Amniotic stem cell (primary cell): ENCODE data around the gene ALOX5.
"Not testable (repeated sequence)": the region's sequence is repeated elsewhere in the genome, so short reads cannot be mapped to it uniquely, and the experiment has no call there.

ENCODE experiments used
- DNase-seq: peaks from one replicate; lab custom pipeline; 2025; lab: John Stamatoyannopoulos, UW

ALOX5 gene

DNA sequence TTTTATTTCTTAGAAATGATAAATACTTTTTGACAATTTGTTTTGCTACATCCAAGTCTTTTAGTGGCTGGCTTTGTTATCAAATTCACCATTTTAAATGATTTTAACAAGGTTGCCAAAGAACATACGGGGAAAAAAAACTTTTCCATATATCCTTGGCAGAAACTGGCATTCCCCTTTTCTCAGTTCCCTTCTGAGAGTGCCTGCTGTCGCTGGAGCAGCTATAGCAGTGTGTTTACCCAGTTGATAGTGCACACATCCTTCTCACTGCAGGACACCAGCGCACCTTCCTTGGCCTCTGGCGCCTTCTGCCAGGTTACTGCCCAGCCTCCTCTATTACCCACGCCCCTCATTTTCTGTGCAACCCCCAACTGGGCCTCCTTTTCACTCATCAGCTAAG lies 94.1 kb downstream of the ALOX5 start:
- no peak for DNase-seq

DNA sequence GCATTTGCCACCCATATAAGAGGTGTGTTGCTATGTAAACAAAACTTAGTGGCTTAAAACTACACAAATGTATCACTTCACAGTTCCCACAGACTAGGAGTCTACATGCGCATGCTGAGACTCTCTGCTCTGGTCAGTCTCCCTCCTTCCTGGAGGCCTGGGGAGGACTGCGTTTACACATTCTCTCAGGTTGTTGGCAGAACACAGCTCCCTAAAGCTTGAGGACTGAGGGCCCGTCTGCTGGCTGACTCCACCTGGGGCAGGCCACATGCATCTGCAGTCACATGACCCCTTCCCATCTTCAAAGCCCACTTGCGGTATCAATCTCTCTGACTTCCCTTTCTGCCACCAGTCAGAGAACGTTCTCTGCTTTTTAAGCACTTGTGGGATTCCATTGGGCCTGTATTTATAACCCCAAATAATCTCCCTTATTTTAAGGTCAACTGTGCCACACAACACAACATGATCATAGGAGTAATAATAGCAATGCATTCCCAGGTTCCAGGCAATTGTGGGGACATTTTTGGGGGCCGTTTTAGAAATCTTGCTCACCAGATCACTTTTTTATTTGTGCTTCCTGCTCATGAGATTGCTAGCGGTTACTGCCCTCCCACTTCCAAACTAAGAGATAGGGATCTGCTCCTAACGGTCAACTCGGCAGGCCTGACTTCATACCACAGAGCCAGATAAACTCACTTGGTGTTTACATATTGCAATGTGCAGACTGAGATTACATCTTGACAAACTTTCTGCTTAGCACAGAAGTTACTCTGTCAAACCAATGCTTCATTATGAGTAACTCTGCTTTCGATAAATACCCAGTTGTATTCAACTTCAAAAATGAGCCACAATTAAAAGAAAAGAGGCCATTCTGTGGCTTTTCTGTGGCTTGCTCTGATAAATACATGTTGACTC lies 96.3 kb downstream of the ALOX5 start:
- DNase-seq, result no peak

DNA sequence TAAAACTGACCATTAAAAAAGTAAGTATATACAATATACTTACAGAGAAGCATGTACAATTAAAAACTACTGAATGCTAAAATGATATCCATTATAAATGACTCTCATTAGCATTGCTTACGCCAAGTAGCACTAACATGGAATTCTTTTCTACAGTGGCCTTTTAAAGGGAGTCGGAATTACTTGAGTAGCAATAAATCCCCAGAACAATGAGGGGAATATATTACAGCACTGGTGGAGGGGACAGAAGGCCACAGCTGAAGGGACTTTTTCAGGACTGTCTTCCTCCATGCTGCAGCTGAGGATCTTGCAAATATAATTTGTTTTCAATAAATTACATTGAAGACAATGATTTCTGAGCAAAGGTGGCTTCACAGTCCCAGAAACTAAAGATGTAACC lies 97.0 kb downstream of the ALOX5 start:
- no peak for DNase-seq

DNA sequence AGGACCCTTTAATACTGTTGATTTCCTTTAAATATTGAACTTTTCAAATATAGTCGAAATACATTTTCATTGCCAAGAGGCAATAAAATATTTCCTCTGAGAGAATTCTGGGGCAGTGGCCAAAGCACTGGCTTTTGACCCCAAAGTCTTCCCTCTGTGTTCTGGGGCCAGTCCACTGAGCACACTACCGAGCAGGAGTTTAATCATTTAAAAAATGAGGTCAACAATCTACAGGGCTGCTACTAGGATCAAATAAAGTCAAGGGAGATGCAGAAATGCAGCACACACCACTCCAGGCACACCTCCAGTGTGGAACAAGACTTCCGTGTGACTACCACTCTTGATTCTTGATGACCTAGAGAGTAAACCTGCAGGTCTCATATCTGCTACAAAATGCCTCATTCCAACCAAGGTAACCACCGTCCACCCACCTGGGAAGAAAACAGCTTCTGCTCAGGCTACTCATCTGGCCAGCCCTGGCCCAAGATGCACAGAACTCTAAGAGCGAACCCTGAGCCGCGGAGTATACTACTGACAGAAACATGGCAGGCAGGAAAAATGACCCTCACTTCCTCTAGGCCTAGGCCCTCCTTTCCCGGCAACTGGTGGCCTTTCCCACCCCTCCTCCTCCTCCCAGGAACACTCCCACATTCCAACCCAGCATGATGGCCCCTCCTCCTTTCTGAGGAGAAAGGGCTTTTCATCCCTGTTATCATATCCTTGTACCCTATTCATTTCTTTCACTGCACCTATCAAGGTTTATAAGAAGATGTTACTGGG lies 97.7 kb downstream of the ALOX5 start:
- DNase-seq, result no peak

DNA sequence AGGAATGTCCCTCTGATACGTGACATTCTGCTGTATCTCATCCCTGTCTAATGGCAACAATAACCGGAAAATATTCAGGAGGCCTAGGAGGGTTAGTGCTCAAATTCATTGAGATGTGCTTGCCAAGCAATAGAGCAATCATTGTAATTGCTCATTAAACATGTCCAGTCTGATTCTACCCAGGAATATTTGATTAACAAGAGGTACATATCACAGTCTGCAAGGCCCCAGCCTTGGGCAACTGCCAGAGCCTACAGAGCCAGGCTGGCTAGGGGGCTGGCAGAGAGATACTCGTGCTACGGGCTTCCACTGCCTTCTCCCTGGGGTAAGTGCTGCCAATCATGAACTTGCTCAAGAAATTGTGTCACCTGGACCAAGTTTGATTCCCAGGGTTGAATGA lies 99.1 kb downstream of the ALOX5 start:
- no peak for DNase-seq

DNA sequence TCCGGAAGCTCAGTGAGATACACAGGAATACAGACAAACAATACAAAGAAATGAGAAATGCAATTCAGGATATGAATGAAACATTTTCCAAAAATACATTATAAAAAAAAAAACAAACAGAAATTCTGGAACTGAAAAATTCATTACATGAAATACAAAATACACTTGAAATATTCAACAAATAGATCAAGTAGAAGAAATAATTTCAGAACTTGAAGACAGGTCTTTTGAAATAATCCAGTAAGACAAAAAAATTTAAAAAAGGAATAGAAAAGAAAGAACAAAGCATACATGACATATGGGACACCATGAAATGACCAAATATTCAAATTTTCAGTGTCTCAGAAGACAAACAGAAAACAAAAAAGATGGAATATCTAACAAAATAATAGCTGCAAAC lies 102.5 kb downstream of the ALOX5 start:
- DNase-seq, result no peak

DNA sequence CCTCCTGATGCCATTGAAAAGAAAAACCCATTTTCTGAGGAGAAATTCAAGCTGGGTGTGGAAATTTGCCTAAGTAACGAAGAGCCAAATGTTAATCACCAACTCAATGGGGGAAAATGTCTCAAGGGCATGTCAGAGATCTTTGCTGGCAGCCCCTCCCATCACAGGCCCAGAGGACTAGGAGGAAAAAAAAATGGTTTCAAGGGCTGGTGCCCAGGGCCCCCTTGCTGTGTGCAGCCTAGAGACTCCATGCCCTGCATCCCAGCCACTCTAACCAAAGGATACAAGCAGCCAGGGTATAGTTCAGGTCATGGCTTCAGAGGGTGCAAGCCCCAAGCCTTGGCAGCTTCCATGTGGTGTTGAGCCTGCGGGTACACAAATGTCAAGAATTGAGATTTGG lies 106.3 kb downstream of the ALOX5 start:
- no peak for DNase-seq

DNA sequence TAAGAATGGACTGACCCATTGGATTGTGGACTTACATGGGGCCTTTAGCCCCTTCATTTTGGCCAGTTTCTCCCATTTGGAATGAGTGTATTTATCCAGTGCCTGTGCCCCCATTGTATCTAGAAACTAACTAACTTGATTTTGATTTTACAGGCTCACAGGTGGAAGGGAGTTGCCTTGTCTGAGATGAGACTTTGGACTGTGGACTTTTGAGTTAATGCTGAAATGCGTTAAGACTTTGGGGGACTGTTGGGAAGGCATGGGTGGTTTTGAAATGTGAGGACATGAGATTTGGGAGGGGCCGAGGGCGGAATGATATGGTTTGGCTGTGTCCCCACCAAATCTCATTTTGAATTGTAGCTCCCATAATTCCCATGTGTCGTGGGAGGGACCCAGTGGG lies 107.1 kb downstream of the ALOX5 start:
- DNase-seq, result not testable (repeated sequence)

DNA sequence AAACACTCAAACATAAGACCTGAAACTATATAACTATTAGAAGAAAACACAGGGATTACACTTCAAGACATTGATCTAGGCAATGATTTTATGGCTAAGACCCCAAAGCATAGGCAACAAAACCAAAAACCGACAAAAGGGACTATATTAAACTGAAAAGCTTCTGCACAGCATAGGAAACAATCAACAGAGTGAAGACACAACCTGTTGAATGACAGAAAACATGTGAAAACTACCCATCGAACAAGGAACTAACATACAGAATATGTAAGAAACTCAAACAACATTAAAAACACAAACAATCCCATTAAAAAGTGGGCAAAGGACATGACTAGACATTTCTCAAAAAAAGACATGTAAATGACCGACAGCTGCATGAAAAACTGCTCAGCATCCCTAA lies 109.0 kb downstream of the ALOX5 start:
- DNase-seq, result no peak

DNA sequence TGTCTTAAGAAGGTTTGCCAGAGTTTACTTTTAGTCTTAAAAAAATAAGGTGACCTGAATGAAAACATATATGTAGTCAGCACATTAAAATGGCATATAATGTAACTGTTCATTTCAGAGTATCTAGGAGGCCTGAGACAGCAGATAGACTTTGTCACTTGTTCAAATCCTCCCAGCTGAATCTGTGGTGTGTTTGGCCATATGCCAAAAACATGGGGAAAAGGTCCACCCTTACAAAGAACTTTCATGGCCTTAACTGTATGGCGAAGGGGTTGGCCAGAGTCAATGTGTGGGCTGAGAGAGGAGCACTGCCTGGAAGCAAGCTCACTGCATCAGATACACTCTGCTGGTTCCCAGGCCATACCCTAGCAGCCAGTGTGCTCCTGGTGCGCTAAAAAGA lies 113.7 kb downstream of the ALOX5 start:
- DNase-seq, result no peak

DNA sequence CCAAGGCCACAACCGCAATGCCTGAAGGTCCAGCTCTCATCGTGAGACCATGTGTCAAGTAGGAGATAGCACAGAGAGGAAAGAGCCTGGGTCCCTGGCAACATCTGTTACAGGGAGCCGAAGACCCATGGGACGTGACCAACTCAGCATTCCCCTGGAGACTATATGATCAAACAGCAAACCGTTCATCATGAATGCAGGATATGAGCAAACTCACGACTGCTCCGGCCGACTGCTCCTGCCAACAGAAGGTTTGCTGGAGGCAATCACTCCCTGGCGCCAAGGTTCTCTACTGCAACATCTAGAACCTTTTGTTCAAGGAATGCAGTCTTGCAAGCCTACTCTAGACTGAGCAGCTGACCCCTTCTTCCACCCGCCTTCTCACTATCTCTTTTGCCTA lies 114.3 kb downstream of the ALOX5 start:
- no peak for DNase-seq

DNA sequence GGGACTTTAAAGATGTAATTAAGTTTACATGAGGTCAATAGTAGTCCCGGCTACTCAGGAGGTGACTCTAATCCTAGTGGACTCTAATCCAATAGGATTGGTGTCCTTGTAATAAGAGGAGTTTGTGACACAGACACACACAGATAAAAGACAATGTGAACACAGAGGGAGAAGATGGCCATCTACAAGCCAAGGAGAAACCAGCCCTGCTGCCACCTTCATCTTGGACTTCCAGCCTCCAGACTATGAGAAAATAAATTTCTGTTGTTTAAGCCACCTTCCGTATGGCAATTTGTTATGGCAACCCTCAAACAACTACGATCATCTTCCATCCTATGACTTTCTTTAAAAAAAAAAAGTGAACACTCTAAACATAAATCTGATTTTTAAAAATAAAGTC lies 116.3 kb downstream of the ALOX5 start:
- no peak for DNase-seq

DNA sequence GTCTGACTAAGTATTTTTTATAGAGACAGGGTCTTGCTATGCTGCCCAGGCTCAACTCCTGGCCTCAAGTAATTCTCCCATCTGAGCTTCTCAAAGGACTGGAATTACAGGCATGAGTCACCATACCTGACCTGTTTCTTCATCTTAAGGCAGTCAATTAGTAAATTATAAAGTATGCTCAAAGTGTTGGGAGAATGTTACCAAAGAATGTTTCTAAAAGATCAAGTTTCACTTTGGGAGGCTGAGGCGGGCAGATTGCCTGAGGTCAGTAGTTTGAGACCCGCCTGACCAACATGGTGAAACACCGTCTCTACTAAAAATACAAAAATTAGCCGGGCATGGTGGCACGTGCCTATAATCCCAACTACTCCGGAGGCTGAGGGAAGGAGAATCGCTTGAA lies 117.0 kb downstream of the ALOX5 start:
- no peak for DNase-seq
